Neutrophil (primary cell): ENCODE measurements around the gene PCSK1.

ENCODE experiments used
- H3K27ac ChIP-seq: fragments of 200-600 bp; sonication (generic); 2 replicates; pipeline ENCODE4 v1.5.1; 2016; ENCODE audit warnings: mild to moderate bottlenecking, moderate library complexity
- H3K27me3 ChIP-seq: fragments of 200-600 bp; sonication (generic); 2 replicates; pipeline ENCODE4 v1.6.0; 2016; ENCODE audit warnings: mild to moderate bottlenecking
- H3K36me3 ChIP-seq: fragments of 200-600 bp; sonication (generic); 2 replicates; pipeline ENCODE4 v1.5.1; 2017
- H3K4me1 ChIP-seq, 2 experiments: fragments of 200-600 bp in 1 of 2; sonication (generic) in 1 of 2; 1 replicate in 1 of 2; 2 replicates in 1 of 2; pipeline versions ENCODE4 v1.5.1 to v1.6.1; 2013 to 2016; ENCODE audit warnings: low read depth in 1 of 2, low read length in 1 of 2, mild to moderate bottlenecking in 1 of 2, moderate library complexity in 1 of 2; ENCODE audit not compliant: control insufficient read depth in 1 of 2, insufficient read depth in 1 of 2
- H3K4me3 ChIP-seq, 2 experiments: fragments of 200-600 bp in 1 of 2; sonication (generic) in 1 of 2; 1 replicate in 1 of 2; 2 replicates in 1 of 2; pipeline ENCODE4 v1.5.1; 2013 to 2016; ENCODE audit warnings: low read depth in 1 of 2, low read length in 1 of 2, mild to moderate bottlenecking in 1 of 2, moderate library complexity in 1 of 2
- H3K9me3 ChIP-seq: fragments of 200-600 bp; sonication (generic); 2 replicates; pipeline ENCODE4 v1.5.1; 2016
- TF ChIP-seq, protein P1 (sequence below): fragments of 200-600 bp; sonication (generic); IDR thresholded peaks from 2 replicates; pipeline ENCODE4 v1.5.1; 2016; ENCODE audit warnings: antibody characterized with exemption

The PCSK1 gene

DNA sequence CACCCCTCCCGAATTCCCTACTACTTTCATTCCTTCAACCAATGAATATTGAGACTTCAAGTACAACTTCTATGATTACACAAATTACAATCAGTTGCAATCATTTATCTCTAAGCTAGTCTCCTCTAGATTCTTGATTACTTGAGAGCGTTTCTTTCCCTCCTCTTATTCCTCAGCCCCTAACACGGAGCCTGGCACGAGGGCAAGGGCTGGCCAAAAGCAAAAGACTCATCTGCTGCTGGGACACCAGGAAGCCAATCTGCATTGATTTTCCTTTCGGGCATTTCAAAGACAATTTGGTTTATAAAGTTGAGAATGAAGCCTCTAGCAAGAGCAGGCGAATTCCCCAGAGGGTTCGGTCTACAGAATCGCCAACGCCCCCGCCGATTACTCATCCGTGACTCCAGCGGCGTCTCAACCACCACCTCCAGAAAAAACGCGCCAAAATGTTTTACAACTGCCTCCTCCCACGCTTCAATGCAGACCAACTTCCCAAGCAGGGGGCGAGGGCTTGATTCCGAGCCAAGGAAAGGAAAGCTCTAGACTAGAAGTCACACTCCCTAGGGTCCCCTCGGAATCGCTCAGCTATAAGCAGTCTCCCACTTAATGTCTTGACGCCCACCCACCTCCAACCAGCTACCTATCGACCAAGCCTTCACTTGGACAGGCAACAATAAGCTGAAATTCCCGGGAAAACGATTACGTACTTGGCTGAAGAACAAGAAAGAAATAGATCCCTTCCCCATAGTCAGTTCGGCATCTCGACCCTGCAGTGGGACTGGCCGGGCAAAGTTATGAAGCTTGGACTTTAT lies 1.5 kb downstream of the PCSK1 start:
- no peak overlapping the region for H3K4me3 ChIP-seq
- no peaks in the 10 kb centered on the region for H3K9me3 ChIP-seq
- TF ChIP-seq, protein P1, sequence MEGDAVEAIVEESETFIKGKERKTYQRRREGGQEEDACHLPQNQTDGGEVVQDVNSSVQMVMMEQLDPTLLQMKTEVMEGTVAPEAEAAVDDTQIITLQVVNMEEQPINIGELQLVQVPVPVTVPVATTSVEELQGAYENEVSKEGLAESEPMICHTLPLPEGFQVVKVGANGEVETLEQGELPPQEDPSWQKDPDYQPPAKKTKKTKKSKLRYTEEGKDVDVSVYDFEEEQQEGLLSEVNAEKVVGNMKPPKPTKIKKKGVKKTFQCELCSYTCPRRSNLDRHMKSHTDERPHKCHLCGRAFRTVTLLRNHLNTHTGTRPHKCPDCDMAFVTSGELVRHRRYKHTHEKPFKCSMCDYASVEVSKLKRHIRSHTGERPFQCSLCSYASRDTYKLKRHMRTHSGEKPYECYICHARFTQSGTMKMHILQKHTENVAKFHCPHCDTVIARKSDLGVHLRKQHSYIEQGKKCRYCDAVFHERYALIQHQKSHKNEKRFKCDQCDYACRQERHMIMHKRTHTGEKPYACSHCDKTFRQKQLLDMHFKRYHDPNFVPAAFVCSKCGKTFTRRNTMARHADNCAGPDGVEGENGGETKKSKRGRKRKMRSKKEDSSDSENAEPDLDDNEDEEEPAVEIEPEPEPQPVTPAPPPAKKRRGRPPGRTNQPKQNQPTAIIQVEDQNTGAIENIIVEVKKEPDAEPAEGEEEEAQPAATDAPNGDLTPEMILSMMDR, result no peak
- no peak overlapping the region for H3K27ac ChIP-seq
- H3K36me3 ChIP-seq, result no peaks in the 10 kb centered on the region
- H3K27me3 ChIP-seq, result peaks cover 99% of the 10 kb centered on the region
- no peaks in the 10 kb centered on the region for H3K4me1 ChIP-seq

DNA sequence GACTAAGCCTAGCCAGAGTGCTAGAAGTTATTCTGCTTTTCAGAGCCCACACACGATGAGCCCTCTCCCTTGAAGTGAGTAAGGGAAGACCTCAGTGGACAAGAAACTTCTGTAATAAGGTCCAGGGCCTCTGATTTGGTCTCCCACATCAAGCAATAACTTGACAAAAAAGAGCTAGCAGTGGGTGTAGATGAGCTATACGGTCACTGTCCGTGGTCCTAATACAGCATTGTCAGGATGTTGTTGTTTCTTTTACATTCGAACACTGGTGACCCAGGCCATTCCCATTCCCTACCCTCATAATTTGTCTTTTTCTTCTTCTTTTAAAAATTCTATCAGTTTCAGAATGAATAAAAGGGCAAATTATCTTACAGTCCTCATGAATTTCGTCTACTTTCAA lies 5.2 kb downstream of the PCSK1 start:
- H3K27me3 ChIP-seq, result peaks cover 86% of the 10 kb centered on the region
- no peaks in the 10 kb centered on the region for H3K36me3 ChIP-seq
- no peak overlapping the region for H3K4me3 ChIP-seq
- H3K4me1 ChIP-seq, result no peaks in the 10 kb centered on the region
- TF ChIP-seq, protein P1, result no peak
- no peaks in the 10 kb centered on the region for H3K9me3 ChIP-seq
- no peak overlapping the region for H3K27ac ChIP-seq

DNA sequence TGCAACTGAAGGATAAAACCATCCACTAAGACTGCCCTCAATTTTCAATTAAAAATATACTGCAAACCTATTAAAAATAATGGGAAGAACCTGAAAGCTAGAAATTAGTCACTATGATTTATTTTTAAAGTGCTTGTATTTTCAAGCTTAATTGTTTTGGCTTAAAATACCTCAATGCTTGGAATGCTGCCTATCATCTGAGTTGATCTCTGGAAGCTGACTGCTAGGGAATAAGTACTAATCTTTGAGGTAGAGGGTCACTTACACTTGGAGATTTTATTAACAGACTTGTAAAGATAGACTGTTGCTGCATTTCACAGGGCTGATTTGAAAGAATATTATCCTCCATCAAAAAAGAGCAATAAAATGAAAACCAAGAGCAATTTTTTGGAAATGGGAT lies 6.2 kb downstream of the PCSK1 start:
- no peak overlapping the region for H3K4me3 ChIP-seq
- H3K36me3 ChIP-seq, result no peaks in the 10 kb centered on the region
- no peaks in the 10 kb centered on the region for H3K4me1 ChIP-seq
- H3K9me3 ChIP-seq, result no peaks in the 10 kb centered on the region
- TF ChIP-seq, protein P1, result no peak
- peaks cover 86% of the 10 kb centered on the region for H3K27me3 ChIP-seq
- no peak overlapping the region for H3K27ac ChIP-seq

DNA sequence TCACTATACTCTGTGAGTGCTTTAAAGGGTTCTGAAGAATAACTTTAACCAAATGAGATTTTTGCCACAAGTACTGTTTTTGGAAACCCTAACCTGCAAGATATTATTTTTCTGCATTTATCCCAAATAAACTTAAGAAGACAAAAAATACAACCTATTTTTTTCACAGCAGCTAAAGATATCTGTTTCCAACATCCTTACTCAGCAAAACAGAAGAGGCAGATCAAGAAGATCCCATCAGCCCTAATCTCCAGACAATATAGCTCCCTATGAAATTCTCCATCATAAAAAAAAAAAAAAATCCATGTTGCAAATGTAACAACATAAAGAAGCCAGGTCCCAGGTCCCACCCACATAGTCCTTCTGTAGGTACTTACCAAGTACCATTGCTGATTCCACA lies 7.6 kb downstream of the PCSK1 start:
- Histone ChIP-seq H3K27me3 (peaks cover 83% of the 10 kb centered on the region), H3K4me3 (no peak overlapping the region), H3K9me3 (no peaks in the 10 kb centered on the region), H3K27ac (no peak overlapping the region), H3K4me1 (no peaks in the 10 kb centered on the region), H3K36me3 (no peaks in the 10 kb centered on the region)
- TF ChIP-seq, protein P1, result no peak

DNA sequence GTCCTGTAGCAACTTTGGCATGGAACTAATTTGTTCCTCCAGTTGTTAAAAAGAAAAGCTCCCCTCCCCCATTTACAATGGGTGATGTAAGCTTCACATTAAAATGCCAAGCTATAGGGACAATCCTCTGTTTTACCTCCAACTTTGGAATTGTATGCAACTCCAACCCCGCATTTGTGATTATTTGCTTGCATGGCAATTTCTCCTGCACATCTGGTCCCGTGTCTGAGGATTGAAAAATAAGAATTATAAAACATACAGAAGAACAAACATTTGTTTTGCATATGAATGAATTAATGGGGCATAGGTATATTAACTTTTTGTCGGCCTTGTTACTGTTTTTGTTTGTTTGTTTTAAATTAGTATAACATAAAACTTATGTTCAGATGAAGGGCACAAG lies 17.2 kb downstream of the PCSK1 start:
- TF ChIP-seq, protein P1, result no peak
- Histone ChIP-seq H3K36me3 (no peaks in the 10 kb centered on the region), H3K4me1 (no peaks in the 10 kb centered on the region), H3K4me3 (no peak overlapping the region), H3K27me3 (peaks cover 53% of the 10 kb centered on the region), H3K27ac (no peak overlapping the region), H3K9me3 (no peaks in the 10 kb centered on the region)
